H1 (cell line): ENCODE results near the gene MYL5. TPM values are rescaled to one million over a fixed set of nuclear protein-coding genes. Genes with fewer than 3 reads are reported as not detected.

ENCODE experiments used
- CTCF ChIA-PET: fragments of 300-600 bp; sonication (Branson Sonifier 250); formaldehyde crosslinking; loops from one replicate; lab custom pipeline; 2021; ENCODE audit not compliant: partially characterized antibody; lab: Charles Lee
- POLR2A ChIA-PET: fragments of 300-600 bp; sonication (Branson Sonifier 250); formaldehyde crosslinking; loops from one replicate; lab custom pipeline; 2021; ENCODE audit warnings: inconsistent platforms; ENCODE audit not compliant: partially characterized antibody; lab: Charles Lee
- DNase-seq, 2 experiments: peaks; one replicate each; pipeline versions ENCODE4 v3.0.0 to v3.0.0-alpha.2; 2010 to 2022; ENCODE audit warnings: low spot score in 2 of 2, low read depth in 1 of 2, mixed read lengths in 1 of 2
- FAIRE-seq: peaks from 2 replicates; lab custom pipeline; 2011; peaks lifted over from hg19 to GRCh38; lab: Jason Lieb, UNC
- H2AFZ ChIP-seq: 2 replicates; pipeline ENCODE4 v1.8.1; 2012; ENCODE audit warnings: low read length, inconsistent platforms
- H2AK5ac ChIP-seq: 2 replicates; pipeline ENCODE4 v1.6.1; 2013; ENCODE audit warnings: low read depth, low read length
- H2BK120ac ChIP-seq: replicated peaks from 2 replicates; pipeline ENCODE3; 2013; ENCODE audit warnings: low read depth, low read length, inconsistent platforms
- H2BK12ac ChIP-seq: 2 replicates; pipeline ENCODE4 v1.6.1; 2013; ENCODE audit warnings: low read depth, low read length
- H2BK15ac ChIP-seq: 2 replicates; pipeline ENCODE4 v1.6.1; 2013; ENCODE audit warnings: low read length
- H2BK20ac ChIP-seq: 2 replicates; pipeline ENCODE4 v1.6.1; 2013; ENCODE audit warnings: low read length
- H2BK5ac ChIP-seq: 2 replicates; pipeline ENCODE4 v1.6.1; 2013; ENCODE audit warnings: low read depth, low read length
- H3K14ac ChIP-seq: 2 replicates; pipeline ENCODE4 v1.6.1; 2013; ENCODE audit warnings: inconsistent platforms; ENCODE audit not compliant: insufficient read length
- H3K18ac ChIP-seq: 2 replicates; pipeline ENCODE4 v1.6.1; 2013; ENCODE audit warnings: low read length; ENCODE audit errors: extremely low read depth
- H3K23ac ChIP-seq: 2 replicates; pipeline ENCODE4 v1.6.1; 2013; ENCODE audit warnings: inconsistent platforms; ENCODE audit not compliant: insufficient read length
- H3K23me2 ChIP-seq: 2 replicates; pipeline ENCODE4 v1.6.1; 2013; ENCODE audit warnings: low read depth, low read length
- H3K27ac ChIP-seq: 2 replicates; pipeline ENCODE4 v1.6.1; 2011; ENCODE audit warnings: low read depth, low read length, inconsistent platforms
- H3K27me3 ChIP-seq, 4 experiments: replicated peaks in 1 of 4; 1 replicate in 1 of 4; 2 replicates in 3 of 4; pipeline versions ENCODE4 v1.6.1 to v1.8.1; 2011 to 2013; ENCODE audit warnings: low read length in 3 of 4, mild to moderate bottlenecking in 3 of 4, inconsistent platforms in 2 of 4, mixed read lengths in 2 of 4, moderate library complexity in 1 of 4; ENCODE audit not compliant: control insufficient read depth in 3 of 4, insufficient read depth in 3 of 4; ENCODE audit errors: extremely low read depth in 1 of 4
- H3K36me3 ChIP-seq, 4 experiments: 2 replicates each; pipeline versions ENCODE4 v1.6.1 to v1.8.1; 2011 to 2013; ENCODE audit warnings: mild to moderate bottlenecking in 4 of 4, low read length in 3 of 4, moderate library complexity in 2 of 4, control low read depth in 1 of 4, inconsistent platforms in 1 of 4; ENCODE audit not compliant: insufficient read depth in 4 of 4, control insufficient read depth in 2 of 4
- H3K4ac ChIP-seq: replicated peaks from 2 replicates; pipeline ENCODE3; 2013; ENCODE audit warnings: low read length, low read depth, mixed read lengths, inconsistent platforms; ENCODE audit not compliant: insufficient read length
- H3K4me1 ChIP-seq, 4 experiments: replicated peaks in 1 of 4; 1 replicate in 1 of 4; 2 replicates in 3 of 4; pipeline versions ENCODE4 v1.6.1 to v1.8.1; 2011 to 2013; ENCODE audit warnings: low read length in 3 of 4, inconsistent platforms in 2 of 4, mixed read lengths in 1 of 4; ENCODE audit not compliant: insufficient read depth in 4 of 4, control insufficient read depth in 3 of 4
- H3K4me2 ChIP-seq, 2 experiments: 2 replicates each; pipeline versions ENCODE4 v1.6.1 to v1.8.1; 2011 to 2013; ENCODE audit warnings: low read depth in 2 of 2, low read length in 2 of 2, control low read depth in 1 of 2, inconsistent platforms in 1 of 2, mild to moderate bottlenecking in 1 of 2; ENCODE audit not compliant: insufficient read depth in 1 of 2
- H3K4me3 ChIP-seq, 4 experiments: fragments of 200-600, 300-600 bp in 1 of 4; sonication (generic), shearing (Covaris generic), sonication (Bioruptor Twin) in 1 of 4; 2 replicates each; pipeline versions ENCODE4 v1.5.1 to v1.8.1; 2011 to 2016; ENCODE audit warnings: low read length in 4 of 4, low read depth in 3 of 4, control low read depth in 2 of 4, inconsistent platforms in 2 of 4, mild to moderate bottlenecking in 2 of 4, mixed read lengths in 1 of 4, moderate library complexity in 1 of 4; ENCODE audit not compliant: insufficient read depth in 2 of 4; ENCODE audit errors: extremely low read depth in 1 of 4
- H3K56ac ChIP-seq: replicated peaks from 2 replicates; pipeline ENCODE3; 2013; ENCODE audit warnings: low read depth, mild to moderate bottlenecking, mixed read lengths, low read length, inconsistent platforms; ENCODE audit not compliant: insufficient read length
- H3K79me1 ChIP-seq: 2 replicates; pipeline ENCODE4 v1.6.1; 2013; ENCODE audit warnings: low read depth, low read length, control low read depth
- H3K79me2 ChIP-seq, 2 experiments: 2 replicates each; pipeline versions ENCODE4 v1.6.1 to v1.8.1; 2012 to 2013; ENCODE audit warnings: low read length in 2 of 2, mild to moderate bottlenecking in 2 of 2, inconsistent platforms in 1 of 2; ENCODE audit not compliant: insufficient read depth in 2 of 2, control insufficient read depth in 1 of 2
- H3K9ac ChIP-seq, 4 experiments: replicated peaks in 1 of 4; 1 replicate in 1 of 4; 2 replicates in 3 of 4; pipeline versions ENCODE4 v1.6.1 to v1.8.1; 2011 to 2013; ENCODE audit warnings: low read depth in 3 of 4, low read length in 3 of 4, control low read depth in 2 of 4, mild to moderate bottlenecking in 2 of 4, moderate library complexity in 2 of 4, inconsistent platforms in 1 of 4; ENCODE audit errors: extremely low read depth in 1 of 4
- H3K9me3 ChIP-seq, 2 experiments: 2 replicates each; pipeline versions ENCODE4 v1.6.1 to v1.8.1; 2012 to 2013; ENCODE audit warnings: mild to moderate bottlenecking in 2 of 2, moderate library complexity in 2 of 2, control low read depth in 1 of 2, inconsistent platforms in 1 of 2, low read depth in 1 of 2, low read length in 1 of 2, mixed read lengths in 1 of 2; ENCODE audit not compliant: insufficient read depth in 2 of 2
- H4K20me1 ChIP-seq, 2 experiments: replicated peaks in 1 of 2; 2 replicates each; pipeline versions ENCODE3 to v1.8.1; 2011 to 2013; ENCODE audit warnings: inconsistent platforms in 2 of 2, low read length in 2 of 2, mild to moderate bottlenecking in 1 of 2; ENCODE audit not compliant: insufficient read depth in 2 of 2, control insufficient read depth in 1 of 2
- H4K5ac ChIP-seq: 2 replicates; pipeline ENCODE4 v1.6.1; 2013; ENCODE audit warnings: low read length, low read depth, mixed read lengths, inconsistent platforms; ENCODE audit not compliant: insufficient read length
- H4K8ac ChIP-seq: 2 replicates; pipeline ENCODE4 v1.8.0; 2013; ENCODE audit warnings: mild to moderate bottlenecking, moderate library complexity, low read length, inconsistent platforms; ENCODE audit not compliant: insufficient read depth; ENCODE audit errors: extremely low read depth
- H4K91ac ChIP-seq: replicated peaks from 2 replicates; pipeline ENCODE3; 2013; ENCODE audit warnings: low read length, mixed read lengths, inconsistent platforms; ENCODE audit not compliant: insufficient read length
- BACH1 ChIP-seq: IDR thresholded peaks from 2 replicates; pipeline ENCODE4 v1.6.1; 2012; ENCODE audit warnings: low read length, improper control_type of control experiment
- CREB1 ChIP-seq: IDR thresholded peaks from 2 replicates; pipeline ENCODE4 v1.6.1; 2012; ENCODE audit warnings: inconsistent platforms
- CTBP2 ChIP-seq: IDR thresholded peaks from 2 replicates; pipeline ENCODE4 v1.7.0; 2011; ENCODE audit warnings: borderline replicate concordance, mild to moderate bottlenecking, moderate library complexity, mixed read lengths, low read length; ENCODE audit not compliant: insufficient read depth, insufficient read length
- JUN ChIP-seq: IDR thresholded peaks from 2 replicates; pipeline ENCODE4 v1.6.1; 2011; ENCODE audit warnings: low read depth, mild to moderate bottlenecking, improper control_type of control experiment, low read length
- KDM4A ChIP-seq: IDR thresholded peaks from one replicate; pipeline ENCODE4 v1.7.1; 2012; ENCODE audit warnings: low read depth, mild to moderate bottlenecking, moderate library complexity, low read length, inconsistent platforms; ENCODE audit not compliant: severe bottlenecking
- KDM5A ChIP-seq: fragments of 200-600 bp; IDR thresholded peaks from 2 replicates; pipeline ENCODE4 v1.7.1; 2012; ENCODE audit warnings: mild to moderate bottlenecking, low read length, inconsistent platforms, mixed read lengths
- POU5F1 ChIP-seq: IDR thresholded peaks from 2 replicates; pipeline ENCODE4 v1.6.1; 2011; ENCODE audit warnings: low read depth, mild to moderate bottlenecking, low read length, moderate library complexity
- SAP30 ChIP-seq: fragments of 300-600 bp; sonication (generic); IDR thresholded peaks from 2 replicates; pipeline ENCODE4 v1.7.1; 2012; ENCODE audit warnings: low read length, moderate library complexity, mild to moderate bottlenecking, inconsistent platforms; ENCODE audit not compliant: insufficient read depth, insufficient replicate concordance
- TEAD4 ChIP-seq: IDR thresholded peaks from 2 replicates; pipeline ENCODE4 v1.6.1; 2012; ENCODE audit warnings: low read depth, low read length, inconsistent platforms, mixed read lengths
- YY1 ChIP-seq: IDR thresholded peaks from 2 replicates; pipeline ENCODE4 v1.6.1; 2011; ENCODE audit warnings: low read depth, mild to moderate bottlenecking, low read length
- WGBS, 2 experiments: shearing (Covaris generic) in 1 of 2; methylation state at CpG; one replicate each; pipeline versions ENCODE4 v1.1.6 to v1.1.7; 2013 to 2015; ENCODE audit warnings: low lambda C conversion rate in 2 of 2, mixed read lengths in 2 of 2, inconsistent platforms in 1 of 2, low coverage in 1 of 2, missing lambda C conversion rate in 1 of 2; ENCODE audit not compliant: insufficient replicate concordance in 2 of 2, insufficient coverage in 1 of 2, insufficient read length in 1 of 2; ENCODE audit errors: extremely low coverage in 1 of 2, missing lambda C conversion rate in 1 of 2; 5-methylcytosine and 5-hydroxymethylcytosine counted together
- polyA plus RNA-seq, 7 experiments: library from polyadenylated mRNA; depleted of rRNA in 3 of 7; stranded (reverse) in 5 of 7; unstranded in 2 of 7; fragments of >200 nt in 5 of 7; fragments of 200-250 nt in 2 of 7; gene quantifications; 1 replicate in 5 of 7; 2 replicates in 1 of 7; 4 replicates in 1 of 7; pipeline versions ENCODE4 v1.2.1 to v1.2.3, GENCODE V29; 2011 to 2013; ENCODE audit warnings: missing spikeins in 2 of 7, mixed read lengths in 2 of 7
- total RNA-seq: library from RNA; stranded (reverse); fragmentation: NEBNext Ultra II Directional; extraction: Animal tissue kit (Norgen Biotek cat#: 25700); gene quantifications from 2 replicates; pipeline ENCODE4 v1.2.1, GENCODE V29; 2021
- TF ChIP-seq, protein P1 (sequence below): IDR thresholded peaks from 2 replicates; pipeline ENCODE4 v1.6.1; 2012; ENCODE audit warnings: inconsistent platforms

MYL5 gene
- total and polyA plus RNA-seq, 2 of the 8 experiments (the other 6 are each of a cell fraction or from before 2014, with no cell fraction given): 5.7 to 6.8 TPM

DNA sequence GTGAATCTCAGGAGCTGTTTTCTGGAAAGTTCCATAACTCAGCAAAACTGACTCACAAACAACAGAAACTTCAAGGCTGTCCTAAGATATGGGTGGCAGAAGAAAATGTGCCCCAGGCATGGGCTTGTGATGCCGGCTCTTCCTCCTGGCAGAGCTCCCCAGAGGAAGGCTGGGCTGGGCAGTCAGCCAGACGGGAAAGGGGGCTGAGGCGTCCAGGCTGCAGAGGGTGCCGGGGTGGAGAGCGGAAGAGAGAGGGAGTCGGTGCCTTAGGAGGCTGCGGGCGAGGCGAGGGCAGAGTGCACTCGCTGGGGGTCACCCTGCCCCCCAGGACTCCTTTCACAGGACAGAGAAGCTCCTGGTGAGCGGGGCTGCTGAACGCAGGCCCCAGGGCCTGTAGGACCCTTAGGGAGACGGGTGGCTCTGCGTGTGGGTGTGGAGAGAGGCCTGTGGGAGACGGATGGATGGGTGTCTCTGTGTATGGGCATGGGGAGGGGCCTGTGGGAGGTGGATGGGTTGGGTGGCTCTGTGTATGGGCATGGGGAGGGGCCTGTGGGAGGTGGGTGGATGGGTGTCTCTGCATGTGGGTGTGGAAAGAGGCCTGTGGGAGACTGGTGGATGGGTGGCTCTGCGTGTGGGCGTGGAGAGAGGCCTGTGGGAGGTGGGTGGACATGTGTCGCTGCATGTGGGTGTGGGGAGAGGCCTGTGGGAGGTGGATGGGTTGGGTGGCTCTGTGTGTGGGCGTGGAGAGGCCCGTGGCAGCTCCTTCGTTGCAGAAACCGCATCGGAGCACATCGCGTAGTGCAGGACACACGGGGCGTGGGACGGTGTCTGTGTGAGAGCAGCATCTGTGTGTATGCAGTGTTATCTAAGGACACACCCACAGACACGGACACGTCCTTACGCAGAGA lies 47.2 kb downstream of the MYL5 start:
- H3K18ac ChIP-seq: no peak overlapping the region
- no peaks in the 10 kb centered on the region for H3K23me2 ChIP-seq
- no peak overlapping the region for H2BK12ac ChIP-seq
- no peaks in the 10 kb centered on the region for H3K4me1 ChIP-seq
- H4K8ac ChIP-seq: peak overlapping the region; percentile 12; the same call in 1 of the 2 replicates
- no peak overlapping the region for H2BK20ac ChIP-seq
- no peak overlapping the region for H3K4me3 ChIP-seq
- H3K36me3 ChIP-seq: peaks cover 0 to 9% (median 0%) of the 10 kb centered on the region in 4 experiments; a peak in 2 of 8 replicates
- POLR2A ChIA-PET: interaction anchor here (0.6 to 1.7 kb wide), 5 partner anchors 11 to 169 kb away, joined by 3 to 4 read pairs (median 3); no protein-coding TSS in a partner anchor
- H2BK5ac ChIP-seq: no peak overlapping the region
- H4K20me1 ChIP-seq: peaks cover 30 to 52% of the 10 kb centered on the region in 2 experiments
- H2AK5ac ChIP-seq: no peak overlapping the region
- H3K9ac ChIP-seq: no peak overlapping the region
- H2AFZ ChIP-seq: no peak overlapping the region
- H3K27me3 ChIP-seq: no peaks in the 10 kb centered on the region
- H2BK120ac ChIP-seq: no peak overlapping the region
- no peak overlapping the region for H3K4me2 ChIP-seq
- H3K4ac ChIP-seq: no peak overlapping the region
- FAIRE-seq: no peak
- 95% methylated on average over 31 of the region's 31 CpGs; no CpG with 5 or more reads in 1 of the 2 experiments for WGBS, 2 experiments
- no peak overlapping the region for H2BK15ac ChIP-seq
- CTCF ChIA-PET: interaction anchor here (0.7 to 1.3 kb wide), 4 partner anchors 16 to 786 kb away, joined by 3 to 7 read pairs (median 4); no protein-coding TSS in a partner anchor
- H3K79me1 ChIP-seq: peaks cover 31% of the 10 kb centered on the region
- no peaks in the 10 kb centered on the region for H3K9me3 ChIP-seq
- no peak overlapping the region for H3K56ac ChIP-seq
- H3K14ac ChIP-seq: no peak overlapping the region
- no peak overlapping the region for H3K23ac ChIP-seq
- no peak overlapping the region for H4K91ac ChIP-seq
- DNase-seq: no peak
- no peak overlapping the region for H3K27ac ChIP-seq
- no peak overlapping the region for H4K5ac ChIP-seq
- H3K79me2 ChIP-seq: peaks cover 0 to 79% of the 10 kb centered on the region in 2 experiments; a peak in 3 of 4 replicates
- TF ChIP-seq BACH1 (no peak), SAP30 (no peak), CTBP2 (no peak), CREB1 (no peak), KDM4A (no peak), POU5F1 (no peak), JUN (no peak), YY1 (no peak), TEAD4 (no peak), KDM5A (no peak)
- TF ChIP-seq, protein P1, sequence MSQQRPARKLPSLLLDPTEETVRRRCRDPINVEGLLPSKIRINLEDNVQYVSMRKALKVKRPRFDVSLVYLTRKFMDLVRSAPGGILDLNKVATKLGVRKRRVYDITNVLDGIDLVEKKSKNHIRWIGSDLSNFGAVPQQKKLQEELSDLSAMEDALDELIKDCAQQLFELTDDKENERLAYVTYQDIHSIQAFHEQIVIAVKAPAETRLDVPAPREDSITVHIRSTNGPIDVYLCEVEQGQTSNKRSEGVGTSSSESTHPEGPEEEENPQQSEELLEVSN: no peak
